ENCODE data around the gene MRPL12.

The MRPL12 gene

DNA sequence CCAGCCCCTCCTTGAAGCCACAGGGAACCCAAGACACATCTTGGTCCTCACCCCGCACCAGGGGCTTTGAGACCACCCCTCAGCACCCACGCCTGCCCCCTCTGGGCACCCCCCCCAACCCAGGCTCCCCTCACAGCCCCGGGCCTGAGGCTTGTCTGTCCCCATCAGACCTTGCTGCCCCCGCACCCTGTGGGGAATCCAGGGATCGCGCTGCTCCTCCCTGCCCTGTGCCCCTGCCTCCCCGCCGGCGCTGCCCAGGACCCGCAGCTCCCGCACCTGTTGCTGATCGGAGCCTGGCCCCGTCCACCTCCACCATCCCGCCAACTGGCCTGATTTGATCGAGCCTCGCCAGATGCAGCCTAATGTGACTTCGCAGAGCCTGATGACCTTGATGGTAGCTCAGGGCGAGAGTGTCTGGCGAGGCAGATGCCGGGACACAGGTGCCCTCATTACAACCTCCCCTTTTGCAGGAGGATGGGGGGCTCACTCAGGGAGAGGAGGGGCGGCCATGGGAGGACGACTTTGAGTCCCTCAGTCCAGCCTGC is 38.0 kb downstream of the MRPL12 start:
- no peak for DNase-seq

DNA sequence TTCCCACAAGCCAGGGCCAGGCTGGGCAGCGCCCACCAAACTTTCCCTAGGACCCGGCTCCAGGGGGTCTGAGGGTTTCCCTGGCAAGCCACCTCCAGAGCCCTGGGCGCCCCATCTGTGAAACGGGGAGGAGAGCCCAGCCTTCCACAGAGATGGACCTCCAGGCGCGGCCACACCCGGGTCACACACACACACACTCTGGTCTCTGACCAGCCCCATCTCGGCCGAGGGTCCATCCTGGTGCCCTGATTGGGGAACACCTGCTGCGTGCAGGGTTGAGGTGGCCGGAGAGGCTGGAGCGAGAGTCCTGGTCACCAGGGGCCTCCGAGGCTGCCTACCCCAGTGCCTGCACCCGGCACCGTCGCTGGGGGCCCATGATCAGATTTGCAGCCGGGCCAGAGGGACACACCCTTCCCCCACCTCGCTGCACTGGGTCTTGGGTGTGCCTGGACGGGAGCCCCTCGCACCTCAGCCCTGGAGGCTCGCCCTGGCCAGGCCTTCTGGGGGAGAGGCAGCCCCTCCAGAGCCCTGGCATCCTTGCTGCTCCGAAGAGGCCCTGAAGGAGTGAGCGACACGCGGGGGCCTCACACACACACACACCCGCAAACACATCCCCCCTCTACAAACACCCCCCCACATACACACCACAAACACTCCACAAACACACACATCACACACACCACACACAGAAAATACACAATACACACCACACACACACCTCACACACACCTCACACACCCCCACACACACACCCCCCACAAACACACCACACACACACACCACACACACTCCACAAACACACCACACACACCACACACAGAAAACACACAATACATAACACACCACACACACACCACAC is 38.7 kb downstream of the MRPL12 start:
- no peak for DNase-seq
